Neural cell (in vitro differentiated cells): Measurements from ENCODE around the gene SNX32. TPM values are rescaled to one million over a fixed set of nuclear protein-coding genes. Genes with fewer than 3 reads are reported as not detected.

Experiments
- H2AFZ ChIP-seq: fragments of 200-600, 300-800 bp; sonication (generic), shearing (Covaris generic); 2 replicates; pipeline ENCODE4 v1.6.0; 2014; ENCODE audit warnings: low read depth, mild to moderate bottlenecking, antibody characterized with exemption, low read length, moderate library complexity
- H3F3A ChIP-seq: fragments of 200-600 bp; shearing (Covaris generic); 2 replicates; pipeline ENCODE4 v1.6.1; 2016; ENCODE audit warnings: mild to moderate bottlenecking, moderate library complexity, mixed read lengths, antibody characterized with exemption, low read length; ENCODE audit not compliant: insufficient read depth, poor library complexity, severe bottlenecking
- H3K27ac ChIP-seq: fragments of 200-600, 300-800 bp; sonication (generic), shearing (Covaris generic); 2 replicates; pipeline ENCODE4 v1.5.1; 2014; ENCODE audit warnings: mild to moderate bottlenecking, low read length, moderate library complexity
- H3K27me3 ChIP-seq: fragments of 300-800, 200-600 bp; sonication (generic), shearing (Covaris generic); 2 replicates; pipeline ENCODE4 v1.6.0; 2014; ENCODE audit warnings: mild to moderate bottlenecking, low read depth, low read length, moderate library complexity; ENCODE audit not compliant: insufficient read depth
- H3K36me3 ChIP-seq: fragments of 300-800, 200-600 bp; sonication (generic), shearing (Covaris generic); 2 replicates; pipeline ENCODE4 v1.5.1; 2014; ENCODE audit warnings: mild to moderate bottlenecking, antibody characterized with exemption, low read length, moderate library complexity; ENCODE audit not compliant: insufficient read depth
- H3K4me2 ChIP-seq: fragments of 300-800, 200-600 bp; sonication (generic), shearing (Covaris generic); 2 replicates; pipeline ENCODE4 v1.6.0; 2014; ENCODE audit warnings: mild to moderate bottlenecking, low read length
- H3K4me3 ChIP-seq: fragments of 300-800, 200-600 bp; sonication (generic), shearing (Covaris generic); 2 replicates; pipeline ENCODE4 v1.5.1; 2014; ENCODE audit warnings: mild to moderate bottlenecking, low read length, moderate library complexity
- H3K79me2 ChIP-seq: fragments of 200-600 bp; shearing (Covaris generic); replicated peaks from 2 replicates; pipeline ENCODE4 v1.6.0; 2014; ENCODE audit warnings: mild to moderate bottlenecking, low read length, moderate library complexity; ENCODE audit not compliant: insufficient read depth
- H3K9ac ChIP-seq: fragments of 300-800, 200-600 bp; sonication (generic), shearing (Covaris generic); 2 replicates; pipeline ENCODE4 v1.6.1; 2016; ENCODE audit warnings: mild to moderate bottlenecking, low read length, mixed read lengths
- H3K9me2 ChIP-seq: fragments of 200-600 bp; shearing (Covaris generic); 2 replicates; pipeline ENCODE4 v1.6.1; 2016; ENCODE audit warnings: mild to moderate bottlenecking, low read length, mixed read lengths; ENCODE audit not compliant: insufficient read depth
- H3K9me3 ChIP-seq: fragments of 200-600, 300-800 bp; sonication (generic), shearing (Covaris generic); 2 replicates; pipeline ENCODE4 v1.6.1; 2016; ENCODE audit warnings: mild to moderate bottlenecking, mixed run types, low read length, moderate library complexity, mixed read lengths
- H4K20me1 ChIP-seq: fragments of 200-600 bp; shearing (Covaris generic); 2 replicates; pipeline ENCODE4 v1.6.1; 2016; ENCODE audit warnings: mild to moderate bottlenecking, mixed run types; ENCODE audit not compliant: insufficient read depth
- EP300 ChIP-seq: fragments of 450-650 bp; conservative IDR thresholded peaks from 2 replicates; pipeline ENCODE4 v1.6.1; 2014; ENCODE audit warnings: antibody characterized with exemption, mild to moderate bottlenecking, moderate library complexity; ENCODE audit not compliant: poor library complexity, severe bottlenecking
- EZH2 ChIP-seq: fragments of 200-600, 300-800 bp; shearing (Covaris generic), sonication (generic); IDR thresholded peaks from 2 replicates; pipeline ENCODE4 v1.6.1; 2014; ENCODE audit warnings: antibody characterized with exemption, low read length, borderline replicate concordance, mild to moderate bottlenecking; ENCODE audit not compliant: insufficient read depth, poor library complexity, severe bottlenecking
- MXI1 ChIP-seq: fragments of 450-650 bp; conservative IDR thresholded peaks from 2 replicates; pipeline ENCODE4 v1.6.1; 2014; ENCODE audit warnings: antibody characterized with exemption, mild to moderate bottlenecking; ENCODE audit not compliant: poor library complexity, severe bottlenecking
- POLR2AphosphoS5 ChIP-seq: IDR thresholded peaks from 2 replicates; pipeline ENCODE4 v1.6.1; 2012
- RAD21 ChIP-seq: fragments of 450-650 bp; conservative IDR thresholded peaks from 2 replicates; pipeline ENCODE4 v1.6.1; 2014; ENCODE audit warnings: antibody characterized with exemption, mild to moderate bottlenecking, moderate library complexity
- SMC3 ChIP-seq: fragments of 450-650 bp; conservative IDR thresholded peaks from 2 replicates; pipeline ENCODE4 v1.6.1; 2014; ENCODE audit warnings: antibody characterized with exemption, mild to moderate bottlenecking, moderate library complexity; ENCODE audit not compliant: poor library complexity
- TAF1 ChIP-seq: IDR thresholded peaks from 2 replicates; pipeline ENCODE4 v1.6.1; 2012; ENCODE audit warnings: low read depth
- polyA plus RNA-seq: library from polyadenylated mRNA; depleted of rRNA; stranded (reverse); fragments of >200 nt; gene quantifications from 2 replicates; pipeline ENCODE4 v1.2.3, GENCODE V29; 2014
- TF ChIP-seq, protein P1 (sequence below): IDR thresholded peaks from 2 replicates; pipeline ENCODE4 v1.6.1; 2012; ENCODE audit warnings: borderline replicate concordance
- TF ChIP-seq, protein P2 (sequence below): fragments of 450-650 bp; IDR thresholded peaks from 2 replicates; pipeline ENCODE4 v1.5.1; 2014; ENCODE audit warnings: antibody characterized with exemption, mild to moderate bottlenecking, moderate library complexity; ENCODE audit not compliant: poor library complexity, severe bottlenecking

The SNX32 gene
- polyA plus RNA-seq, 1 donor from 2014 or later = 16.0 TPM

GRCh38 chr11:65789230-65790103, 44.3 kb upstream of the SNX32 start:
- Histone ChIP-seq H3K4me2 (no peak overlapping the region), H3K36me3 (no peaks in the 10 kb centered on the region), H2AFZ (no peak overlapping the region), H3K27me3 (peaks cover 57% of the 10 kb centered on the region), H3K79me2 (no peaks in the 10 kb centered on the region), H3K9me3 (no peaks in the 10 kb centered on the region), H3K27ac (no peak overlapping the region), H3K9me2 (no peaks in the 10 kb centered on the region), H3K9ac (no peak overlapping the region), H4K20me1 (no peaks in the 10 kb centered on the region), H3F3A (no peaks in the 10 kb centered on the region), H3K4me3 (no peak overlapping the region)
- TF ChIP-seq, protein P1, sequence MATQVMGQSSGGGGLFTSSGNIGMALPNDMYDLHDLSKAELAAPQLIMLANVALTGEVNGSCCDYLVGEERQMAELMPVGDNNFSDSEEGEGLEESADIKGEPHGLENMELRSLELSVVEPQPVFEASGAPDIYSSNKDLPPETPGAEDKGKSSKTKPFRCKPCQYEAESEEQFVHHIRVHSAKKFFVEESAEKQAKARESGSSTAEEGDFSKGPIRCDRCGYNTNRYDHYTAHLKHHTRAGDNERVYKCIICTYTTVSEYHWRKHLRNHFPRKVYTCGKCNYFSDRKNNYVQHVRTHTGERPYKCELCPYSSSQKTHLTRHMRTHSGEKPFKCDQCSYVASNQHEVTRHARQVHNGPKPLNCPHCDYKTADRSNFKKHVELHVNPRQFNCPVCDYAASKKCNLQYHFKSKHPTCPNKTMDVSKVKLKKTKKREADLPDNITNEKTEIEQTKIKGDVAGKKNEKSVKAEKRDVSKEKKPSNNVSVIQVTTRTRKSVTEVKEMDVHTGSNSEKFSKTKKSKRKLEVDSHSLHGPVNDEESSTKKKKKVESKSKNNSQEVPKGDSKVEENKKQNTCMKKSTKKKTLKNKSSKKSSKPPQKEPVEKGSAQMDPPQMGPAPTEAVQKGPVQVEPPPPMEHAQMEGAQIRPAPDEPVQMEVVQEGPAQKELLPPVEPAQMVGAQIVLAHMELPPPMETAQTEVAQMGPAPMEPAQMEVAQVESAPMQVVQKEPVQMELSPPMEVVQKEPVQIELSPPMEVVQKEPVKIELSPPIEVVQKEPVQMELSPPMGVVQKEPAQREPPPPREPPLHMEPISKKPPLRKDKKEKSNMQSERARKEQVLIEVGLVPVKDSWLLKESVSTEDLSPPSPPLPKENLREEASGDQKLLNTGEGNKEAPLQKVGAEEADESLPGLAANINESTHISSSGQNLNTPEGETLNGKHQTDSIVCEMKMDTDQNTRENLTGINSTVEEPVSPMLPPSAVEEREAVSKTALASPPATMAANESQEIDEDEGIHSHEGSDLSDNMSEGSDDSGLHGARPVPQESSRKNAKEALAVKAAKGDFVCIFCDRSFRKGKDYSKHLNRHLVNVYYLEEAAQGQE = no peak
- TF ChIP-seq TAF1 = no peak

- no peaks in the 10 kb centered on the region for H3K9me3 ChIP-seq
- no peak overlapping the region for H3K27ac ChIP-seq
- H3K27me3 ChIP-seq = peaks cover 48% of the 10 kb centered on the region
- H3K9ac ChIP-seq = no peak overlapping the region
- no peaks in the 10 kb centered on the region for H3K9me2 ChIP-seq
- H4K20me1 ChIP-seq = no peaks in the 10 kb centered on the region
- H3K36me3 ChIP-seq = no peaks in the 10 kb centered on the region
- no peaks in the 10 kb centered on the region for H3K79me2 ChIP-seq
- H3K4me3 ChIP-seq = no peak overlapping the region
- no peaks in the 10 kb centered on the region for H3F3A ChIP-seq
- no peak overlapping the region for H3K4me2 ChIP-seq
- H2AFZ ChIP-seq = no peak overlapping the region
- TF ChIP-seq TAF1 (no peak), POLR2AphosphoS5 (no peak), SMC3 (no peak), EZH2 (no peak), MXI1 (no peak), RAD21 (no peak), EP300 (no peak)
- TF ChIP-seq, protein P2, sequence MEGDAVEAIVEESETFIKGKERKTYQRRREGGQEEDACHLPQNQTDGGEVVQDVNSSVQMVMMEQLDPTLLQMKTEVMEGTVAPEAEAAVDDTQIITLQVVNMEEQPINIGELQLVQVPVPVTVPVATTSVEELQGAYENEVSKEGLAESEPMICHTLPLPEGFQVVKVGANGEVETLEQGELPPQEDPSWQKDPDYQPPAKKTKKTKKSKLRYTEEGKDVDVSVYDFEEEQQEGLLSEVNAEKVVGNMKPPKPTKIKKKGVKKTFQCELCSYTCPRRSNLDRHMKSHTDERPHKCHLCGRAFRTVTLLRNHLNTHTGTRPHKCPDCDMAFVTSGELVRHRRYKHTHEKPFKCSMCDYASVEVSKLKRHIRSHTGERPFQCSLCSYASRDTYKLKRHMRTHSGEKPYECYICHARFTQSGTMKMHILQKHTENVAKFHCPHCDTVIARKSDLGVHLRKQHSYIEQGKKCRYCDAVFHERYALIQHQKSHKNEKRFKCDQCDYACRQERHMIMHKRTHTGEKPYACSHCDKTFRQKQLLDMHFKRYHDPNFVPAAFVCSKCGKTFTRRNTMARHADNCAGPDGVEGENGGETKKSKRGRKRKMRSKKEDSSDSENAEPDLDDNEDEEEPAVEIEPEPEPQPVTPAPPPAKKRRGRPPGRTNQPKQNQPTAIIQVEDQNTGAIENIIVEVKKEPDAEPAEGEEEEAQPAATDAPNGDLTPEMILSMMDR = no peak
- TF ChIP-seq, protein P1 = no peak
These were observed 43.5 kb upstream of the SNX32 start for GRCh38 chr11:65790104-65790901.
